ENCODE results near the gene FANCD2.

- TF ChIP-seq GATA3 (IDR thresholded peaks at IDR 0.05; ENCODE audit: low read depth, low read length) (no peak), GATA2 (IDR thresholded peaks at IDR 0.05; ENCODE audit: low read depth, low read length) (no peak)
Measured at GRCh38 chr3:10008588-10009344, 17.5 kb upstream of the FANCD2 start.

Data from SH-SY5Y (cell line).